ENCODE results near the gene FBXO11. TPM values are rescaled to one million over a fixed set of nuclear protein-coding genes. Genes with fewer than 3 reads are reported as not detected.
"Not testable (repeated sequence)": the region's sequence is repeated elsewhere in the genome, so short reads cannot be mapped to it uniquely, and the experiment has no call there.

The FBXO11 gene
- total RNA-seq, 1 donor from 2014 or later: 86.7 TPM

- intact Hi-C loops (cut with DNase I): no loop called here
- ATAC-seq (no peak), DNase-seq (ENCODE audit: low spot score) (no peak)
Observed at GRCh38 chr2:47864566-47864965, 41.7 kb downstream of the FBXO11 start.

GRCh38 chr2:47862949-47863348 lies 43.3 kb downstream of the FBXO11 start:
- no peak for ATAC-seq
- intact Hi-C loops (cut with DNase I): no loop called here
- DNase-seq (ENCODE audit: low spot score): no peak

GRCh38 chr2:47853067-47853777 lies 53.1 kb downstream of the FBXO11 start:
- ATAC-seq; DNase-seq (ENCODE audit: low spot score); intact Hi-C loops (cut with DNase I): not testable (repeated sequence)

- intact Hi-C loops (cut with DNase I): no loop called here
- no peak for DNase-seq (ENCODE audit: low spot score)
- no peak for ATAC-seq
Observed at GRCh38 chr2:47850198-47850597, 56.1 kb downstream of the FBXO11 start.

- ATAC-seq: no peak
- intact Hi-C loops (cut with DNase I): no loop called here
- no peak for DNase-seq (ENCODE audit: low spot score)
Observed at GRCh38 chr2:47849368-47849767, 56.9 kb downstream of the FBXO11 start.

GRCh38 chr2:47844162-47844561 lies 62.1 kb downstream of the FBXO11 start:
- intact Hi-C loops (cut with DNase I): no loop called here
- ATAC-seq (no peak), DNase-seq (ENCODE audit: low spot score) (no peak)

- ATAC-seq: no peak
- no peak for DNase-seq (ENCODE audit: low spot score)
- intact Hi-C loops (cut with DNase I): no loop called here
Observed at GRCh38 chr2:47843407-47843806, 62.9 kb downstream of the FBXO11 start.

GRCh38 chr2:47842846-47843245 lies 63.5 kb downstream of the FBXO11 start:
- intact Hi-C loops (cut with DNase I): no loop called here
- ATAC-seq (no peak), DNase-seq (ENCODE audit: low spot score) (no peak)

- DNase-seq (ENCODE audit: low spot score) (no peak), ATAC-seq (no peak)
- intact Hi-C loops (cut with DNase I): no loop called here
Observed at GRCh38 chr2:47838686-47839085, 67.6 kb downstream of the FBXO11 start.

GRCh38 chr2:47838249-47838648 lies 68.0 kb downstream of the FBXO11 start:
- intact Hi-C loops (cut with DNase I): no loop called here
- DNase-seq (ENCODE audit: low spot score): no peak
- ATAC-seq: no peak

- intact Hi-C loops (cut with DNase I): no loop called here
- ATAC-seq: no peak
- no peak for DNase-seq (ENCODE audit: low spot score)
Observed at GRCh38 chr2:47833516-47833968, 72.8 kb downstream of the FBXO11 start.

- intact Hi-C loops (cut with DNase I): no loop called here
- DNase-seq (ENCODE audit: low spot score): no peak
- ATAC-seq: no peak
Observed at GRCh38 chr2:47822518-47822917, 83.8 kb downstream of the FBXO11 start.

GRCh38 chr2:47819834-47820233 lies 86.5 kb downstream of the FBXO11 start:
- intact Hi-C loops (cut with DNase I): no loop called here
- DNase-seq (ENCODE audit: low spot score): no peak
- ATAC-seq: no peak

- DNase-seq (ENCODE audit: low spot score) (no peak), ATAC-seq (no peak)
- intact Hi-C loops (cut with DNase I): no loop called here
Observed at GRCh38 chr2:47818777-47819176, 87.5 kb downstream of the FBXO11 start.

- DNase-seq (ENCODE audit: low spot score) (no peak), ATAC-seq (peak; percentile 26)
- intact Hi-C loops (cut with DNase I): no loop called here
Observed at GRCh38 chr2:47815764-47816163, 90.5 kb downstream of the FBXO11 start.

- intact Hi-C loops (cut with DNase I): no loop called here
Observed at GRCh38 chr2:47811668-47812067, 94.6 kb downstream of the FBXO11 start.

GRCh38 chr2:47810850-47811249 lies 95.4 kb downstream of the FBXO11 start:
- ATAC-seq (no peak), DNase-seq (ENCODE audit: low spot score) (no peak)
- intact Hi-C loops (cut with DNase I): no loop called here

More at GRCh38 chr2:47811668-47812067, 94.6 kb downstream of the FBXO11 start:
- no peak for ATAC-seq
- no peak for DNase-seq (ENCODE audit: low spot score)

GRCh38 chr2:47809903-47810302 lies 96.4 kb downstream of the FBXO11 start:
- DNase-seq (ENCODE audit: low spot score) (no peak), ATAC-seq (no peak)
- intact Hi-C loops (cut with DNase I): no loop called here

- DNase-seq (ENCODE audit: low spot score): no peak
- intact Hi-C loops (cut with DNase I): no loop called here
- ATAC-seq: no peak
Observed at GRCh38 chr2:47808614-47809013, 97.7 kb downstream of the FBXO11 start.

GRCh38 chr2:47805850-47806249 lies 100.4 kb downstream of the FBXO11 start:
- DNase-seq (ENCODE audit: low spot score): no peak
- ATAC-seq: no peak
- intact Hi-C loops (cut with DNase I): no loop called here

GRCh38 chr2:47803770-47804169 lies 102.5 kb downstream of the FBXO11 start:
- intact Hi-C loops (cut with DNase I): no loop called here
- no peak for ATAC-seq
- no peak for DNase-seq (ENCODE audit: low spot score)
